IPS DF 6.9 (cell line): ENCODE results near the gene ATP2C1.

Experiments
- DNase-seq: peaks from one replicate; pipeline ENCODE4 v3.0.0-alpha.2; 2013; ENCODE audit warnings: low read depth, low spot score
- H3K27ac ChIP-seq: one replicate; pipeline ENCODE4 v1.5.1; 2013; ENCODE audit warnings: low read length, control low read depth
- H3K27me3 ChIP-seq: 2 replicates; pipeline ENCODE4 v1.6.1; 2013; ENCODE audit warnings: mild to moderate bottlenecking, low read length; ENCODE audit not compliant: control insufficient read depth, insufficient read depth
- H3K36me3 ChIP-seq: 2 replicates; pipeline ENCODE4 v1.6.1; 2013; ENCODE audit warnings: low read length; ENCODE audit not compliant: control insufficient read depth, insufficient read depth
- H3K4me1 ChIP-seq: 2 replicates; pipeline ENCODE4 v1.6.1; 2013; ENCODE audit warnings: low read length; ENCODE audit not compliant: control insufficient read depth, insufficient read depth
- H3K4me3 ChIP-seq: 2 replicates; pipeline ENCODE4 v1.5.1; 2013; ENCODE audit warnings: mild to moderate bottlenecking, low read length
- H3K9me3 ChIP-seq: 2 replicates; pipeline ENCODE4 v1.6.1; 2013; ENCODE audit warnings: low read length, inconsistent platforms; ENCODE audit not compliant: control insufficient read depth, insufficient read depth
- WGBS: extraction: QIAGEN DNeasy Blood & Tissue Kit; methylation state at CpG from one replicate; pipeline ENCODE4 v1.1.7; 2013; ENCODE audit warnings: mixed read lengths, missing lambda C conversion rate; ENCODE audit not compliant: insufficient read length, insufficient coverage; 5-methylcytosine and 5-hydroxymethylcytosine counted together

ATP2C1 gene

GRCh38 chr3:130975251-130975650 lies 81.4 kb downstream of the ATP2C1 start:
- Histone ChIP-seq H3K9me3 (no peaks in the 10 kb centered on the region), H3K27me3 (no peaks in the 10 kb centered on the region; the same call in 1 of the 2 replicates), H3K4me1 (no peaks in the 10 kb centered on the region), H3K36me3 (no peaks in the 10 kb centered on the region), H3K4me3 (no peak overlapping the region), H3K27ac (no peak overlapping the region)
- no peak for DNase-seq
- WGBS = no CpG with 5 or more reads among the region's 3 CpGs

GRCh38 chr3:130976706-130977105 lies 82.8 kb downstream of the ATP2C1 start:
- Histone ChIP-seq H3K9me3 (no peaks in the 10 kb centered on the region), H3K36me3 (no peaks in the 10 kb centered on the region), H3K27ac (no peak overlapping the region), H3K4me3 (no peak overlapping the region), H3K4me1 (no peaks in the 10 kb centered on the region), H3K27me3 (no peaks in the 10 kb centered on the region; the same call in 1 of the 2 replicates)
- WGBS = no CpG with 5 or more reads among the region's 4 CpGs
- no peak for DNase-seq

- DNase-seq = no peak
- Histone ChIP-seq H3K27ac (no peak overlapping the region), H3K9me3 (no peaks in the 10 kb centered on the region), H3K27me3 (no peaks in the 10 kb centered on the region; the same call in 1 of the 2 replicates), H3K4me3 (no peak overlapping the region), H3K36me3 (no peaks in the 10 kb centered on the region), H3K4me1 (no peaks in the 10 kb centered on the region)
- 100% methylated on average over 1 of the region's 2 CpGs for WGBS
These were observed 85.2 kb downstream of the ATP2C1 start for GRCh38 chr3:130979117-130979516.

- Histone ChIP-seq H3K36me3 (no peaks in the 10 kb centered on the region), H3K9me3 (no peaks in the 10 kb centered on the region), H3K4me1 (no peaks in the 10 kb centered on the region), H3K27me3 (no peaks in the 10 kb centered on the region), H3K27ac (no peak overlapping the region), H3K4me3 (no peak overlapping the region)
- no CpG with 5 or more reads among the region's 2 CpGs for WGBS
- DNase-seq = no peak
These were observed 87.6 kb downstream of the ATP2C1 start for GRCh38 chr3:130981469-130981868.

- no peak for DNase-seq
- no CpG with 5 or more reads among the region's 5 CpGs for WGBS
- H3K4me1 ChIP-seq = no peaks in the 10 kb centered on the region
These were observed 96.4 kb downstream of the ATP2C1 start for GRCh38 chr3:130990282-130990681.

GRCh38 chr3:130991126-130991525 lies 97.2 kb downstream of the ATP2C1 start:
- H3K4me1 ChIP-seq = no peaks in the 10 kb centered on the region
- no peak overlapping the region for H3K27ac ChIP-seq
- no CpG with 5 or more reads among the region's 5 CpGs for WGBS
- no peaks in the 10 kb centered on the region for H3K9me3 ChIP-seq
- H3K4me3 ChIP-seq = no peak overlapping the region
- no peaks in the 10 kb centered on the region; the same call in 1 of the 2 replicates for H3K27me3 ChIP-seq
- no peak for DNase-seq
- no peaks in the 10 kb centered on the region for H3K36me3 ChIP-seq

More at GRCh38 chr3:130990282-130990681, 96.4 kb downstream of the ATP2C1 start:
- Histone ChIP-seq H3K9me3 (no peaks in the 10 kb centered on the region), H3K36me3 (no peaks in the 10 kb centered on the region), H3K27ac (no peak overlapping the region), H3K27me3 (no peaks in the 10 kb centered on the region; the same call in 1 of the 2 replicates), H3K4me3 (no peak overlapping the region)

GRCh38 chr3:130992344-130992743 lies 98.5 kb downstream of the ATP2C1 start:
- Histone ChIP-seq H3K27ac (no peak overlapping the region), H3K4me1 (no peaks in the 10 kb centered on the region), H3K36me3 (no peaks in the 10 kb centered on the region), H3K4me3 (no peak overlapping the region), H3K27me3 (no peaks in the 10 kb centered on the region; the same call in 1 of the 2 replicates), H3K9me3 (no peaks in the 10 kb centered on the region)
- 100% methylated on average over 1 of the region's 3 CpGs for WGBS
- DNase-seq = no peak

GRCh38 chr3:130997289-130997688 lies 103.4 kb downstream of the ATP2C1 start:
- Histone ChIP-seq H3K27me3 (no peaks in the 10 kb centered on the region), H3K4me1 (no peaks in the 10 kb centered on the region), H3K4me3 (no peak overlapping the region), H3K36me3 (no peaks in the 10 kb centered on the region), H3K9me3 (no peaks in the 10 kb centered on the region), H3K27ac (no peak overlapping the region)
- no peak for DNase-seq
- 100% methylated on average over 1 of the region's 7 CpGs for WGBS

- H3K4me1 ChIP-seq = no peaks in the 10 kb centered on the region
- no peaks in the 10 kb centered on the region for H3K9me3 ChIP-seq
- no peak for DNase-seq
- no peak overlapping the region for H3K27ac ChIP-seq
- no peak overlapping the region for H3K4me3 ChIP-seq
- WGBS = no CpG with 5 or more reads among the region's 1 CpG
- H3K36me3 ChIP-seq = no peaks in the 10 kb centered on the region
- H3K27me3 ChIP-seq = no peaks in the 10 kb centered on the region
These were observed 107.2 kb downstream of the ATP2C1 start for GRCh38 chr3:131001071-131001470.

- H3K36me3 ChIP-seq = no peaks in the 10 kb centered on the region
- no peaks in the 10 kb centered on the region for H3K4me1 ChIP-seq
- H3K9me3 ChIP-seq = no peaks in the 10 kb centered on the region
- no peak for DNase-seq
- H3K27ac ChIP-seq = no peak overlapping the region
- no peaks in the 10 kb centered on the region for H3K27me3 ChIP-seq
- H3K4me3 ChIP-seq = no peak overlapping the region
- WGBS = no CpG with 5 or more reads among the region's 1 CpG
These were observed 110.7 kb downstream of the ATP2C1 start for GRCh38 chr3:131004603-131005002.

- Histone ChIP-seq H3K27ac (no peak overlapping the region), H3K4me3 (no peak overlapping the region), H3K9me3 (no peaks in the 10 kb centered on the region), H3K36me3 (peaks cover 2% of the 10 kb centered on the region; the same call in 1 of the 2 replicates), H3K4me1 (no peaks in the 10 kb centered on the region), H3K27me3 (no peaks in the 10 kb centered on the region; the same call in 1 of the 2 replicates)
- no peak for DNase-seq
- no CpG with 5 or more reads among the region's 2 CpGs for WGBS
These were observed 113.4 kb downstream of the ATP2C1 start for GRCh38 chr3:131007256-131007655.
